ENCODE measurements around the gene STPG1.

STPG1 gene

DNA sequence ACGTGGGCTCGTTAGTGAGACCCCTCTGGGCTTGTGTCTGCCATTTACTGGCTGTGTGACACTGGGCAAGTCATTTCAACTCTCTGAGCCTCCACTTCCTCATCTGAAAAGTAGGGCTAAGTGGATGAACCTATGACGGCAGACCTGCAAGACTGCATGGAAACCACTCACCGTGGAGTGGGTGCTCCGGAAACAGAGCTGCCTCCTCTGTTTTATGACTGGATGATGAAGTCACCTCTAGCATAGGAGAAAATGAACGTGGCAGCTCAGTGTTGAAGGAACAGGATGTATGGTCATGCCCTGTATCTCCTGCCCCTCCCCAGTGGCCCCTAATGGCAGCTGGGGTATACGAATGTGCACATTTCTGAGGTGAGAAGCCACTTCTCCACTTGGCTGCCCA is 40.5 kb downstream of the STPG1 start:
- DNase-seq, result no peak

DNA sequence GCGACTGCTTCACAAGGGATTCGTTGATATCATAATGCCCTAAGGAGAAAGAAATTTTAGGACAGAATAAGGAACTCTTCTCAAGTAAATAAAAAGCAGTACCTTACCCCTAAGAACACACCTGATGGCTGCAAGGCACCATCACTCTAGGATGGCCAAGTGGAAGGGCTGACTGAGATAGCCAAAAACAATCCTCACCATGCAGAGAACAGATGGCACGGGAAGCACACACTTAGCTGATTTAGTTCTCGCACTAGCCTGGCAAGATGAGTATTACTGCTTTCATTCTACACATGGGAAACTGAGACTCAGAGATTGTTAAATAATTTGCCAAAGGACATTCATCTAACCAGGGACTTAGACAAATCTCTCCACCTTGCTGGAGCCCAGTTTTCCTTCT is 43.8 kb downstream of the STPG1 start:
- DNase-seq, result no peak

DNA sequence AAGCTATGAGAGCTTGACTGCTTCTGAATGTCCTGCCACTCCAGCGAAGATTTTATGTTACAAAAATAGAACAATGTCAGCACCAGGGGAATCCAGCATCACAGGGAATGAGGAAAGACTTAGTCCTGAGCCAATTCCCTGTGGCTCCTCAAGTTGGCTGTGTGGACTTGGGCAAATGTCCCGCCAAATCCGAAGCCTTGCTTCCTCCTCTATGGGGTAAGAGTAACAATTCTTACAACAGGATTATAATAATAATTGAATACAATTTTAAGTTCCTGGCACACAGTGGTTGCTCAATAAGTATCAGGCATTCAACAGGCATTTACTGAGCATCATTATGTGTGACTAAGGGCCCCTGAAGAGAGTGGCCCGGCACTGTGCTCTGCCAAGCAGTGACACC is 44.4 kb downstream of the STPG1 start:
- DNase-seq, result peak in 4 of 51 donors; percentile 23 to 58 (median 38)

DNA sequence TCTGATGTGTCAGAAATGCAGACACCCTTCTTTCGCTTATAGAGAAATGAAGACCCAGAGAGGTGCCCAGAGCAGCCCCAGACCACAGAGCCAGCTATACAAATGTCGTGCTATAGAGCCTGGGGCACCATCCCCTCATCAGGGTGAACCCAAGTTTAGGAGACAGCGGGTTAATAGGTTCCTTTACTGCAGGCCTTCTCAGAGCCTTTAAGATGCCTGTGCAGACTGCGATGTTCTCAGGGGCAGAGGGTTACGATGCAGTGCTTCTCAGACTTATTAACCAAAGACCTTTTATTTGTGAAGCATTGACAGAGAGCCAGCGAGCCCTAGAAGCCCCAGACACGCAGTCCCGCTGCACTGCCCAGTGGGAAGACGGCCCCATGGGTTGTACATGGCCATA is 46.9 kb downstream of the STPG1 start:
- no peak for DNase-seq

DNA sequence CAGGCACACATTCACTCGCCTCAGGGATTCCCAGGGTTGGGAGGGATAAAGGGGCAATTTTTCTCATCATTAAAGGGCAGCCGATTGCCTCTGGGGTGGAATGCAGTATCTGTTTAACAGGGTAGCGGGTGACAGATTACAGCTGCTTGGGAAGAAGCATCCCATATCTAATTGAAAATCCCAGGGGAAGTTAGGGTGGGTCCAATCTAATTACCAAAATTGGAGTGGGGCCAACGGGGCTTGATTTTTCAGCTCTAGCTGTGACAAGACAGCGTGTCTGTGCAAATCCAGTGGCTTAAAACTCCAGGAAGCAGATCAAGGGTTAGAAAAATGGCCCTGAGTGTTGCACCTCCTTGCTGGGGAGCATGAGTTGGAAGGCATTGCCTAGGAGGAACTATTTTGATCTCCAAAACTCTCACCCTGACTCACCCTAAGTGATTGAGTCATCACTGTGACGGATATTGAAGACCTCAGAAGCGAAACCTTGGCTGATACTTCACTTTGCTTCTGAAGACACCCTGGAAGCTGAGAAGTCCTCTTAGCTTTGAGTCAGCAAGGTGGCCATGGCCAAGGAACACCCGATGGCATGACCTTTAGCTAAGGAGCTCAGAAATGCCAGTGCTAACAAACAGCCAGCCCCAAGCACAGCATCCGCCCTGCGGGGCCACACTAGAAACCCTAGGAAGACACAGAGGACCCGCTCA is 48.5 kb downstream of the STPG1 start:
- DNase-seq, result peak in 6 of 51 donors; percentile 19 to 52 (median 37)

DNA sequence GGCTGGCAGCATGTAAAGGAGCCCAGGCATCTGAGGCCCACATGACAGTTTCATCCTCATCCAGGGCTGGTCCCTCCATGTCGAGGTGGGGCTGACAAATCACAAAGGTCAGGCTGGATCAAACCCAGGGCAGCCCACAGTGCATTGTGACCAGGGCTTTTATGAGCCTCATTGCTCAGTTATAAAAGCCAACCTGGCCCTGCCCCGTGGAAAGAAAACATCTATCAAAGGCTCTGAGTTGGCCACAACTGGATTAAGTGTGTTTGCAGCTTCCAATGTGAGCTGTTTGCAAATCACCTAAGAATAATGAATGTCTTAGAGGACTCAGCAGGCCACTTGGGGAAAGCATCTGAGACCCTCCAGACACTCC is 49.0 kb downstream of the STPG1 start:
- peak in 1 of 51 donors; percentile 11 for DNase-seq

DNA sequence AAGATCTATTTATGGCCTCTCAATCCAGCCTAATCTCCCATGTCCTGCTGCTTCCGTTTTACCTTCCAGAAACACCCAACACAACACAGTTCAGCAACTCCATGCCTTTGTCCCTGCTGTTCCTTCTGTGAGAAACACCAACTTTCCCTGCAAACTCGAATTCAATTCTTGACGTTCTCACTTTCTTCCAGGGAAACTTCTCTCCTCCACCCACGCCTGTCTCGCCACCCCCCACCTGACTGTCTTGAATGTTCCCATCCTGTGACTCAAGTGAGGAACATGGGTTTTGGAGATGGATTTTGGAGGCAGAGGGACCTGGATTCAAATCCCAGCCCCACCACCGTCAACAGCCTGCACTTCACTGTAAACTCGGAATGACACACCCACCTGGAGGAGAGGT is 49.6 kb downstream of the STPG1 start:
- no peak for DNase-seq

DNA sequence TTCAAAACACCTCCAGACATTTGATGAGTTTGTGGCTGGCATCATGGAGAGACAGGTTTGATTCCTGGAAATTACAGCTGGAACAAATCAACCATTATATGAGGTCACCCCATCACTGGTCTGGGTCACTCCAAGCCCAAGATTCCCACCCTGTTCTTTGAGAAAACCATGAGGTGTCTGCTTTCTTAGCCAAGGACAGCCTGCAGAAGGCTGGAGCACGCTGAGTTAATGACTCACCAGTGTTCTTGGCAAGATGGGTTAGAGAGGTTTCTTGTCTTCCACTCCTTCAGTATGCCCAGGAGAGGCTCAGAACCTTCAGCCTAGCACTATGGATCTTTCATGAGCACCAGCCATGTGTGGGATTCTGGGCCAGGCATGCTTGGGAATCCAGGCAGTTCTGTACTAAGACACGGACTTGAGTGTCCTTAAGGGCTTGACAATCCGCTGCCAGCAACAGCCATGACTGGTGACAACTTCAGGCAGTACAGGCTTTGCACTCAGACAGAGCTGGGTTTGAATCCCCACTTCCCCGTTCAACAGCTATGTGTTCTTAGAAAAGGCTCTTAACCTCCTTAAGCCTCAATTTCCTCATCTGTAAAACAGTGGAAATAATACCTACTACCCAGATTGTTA is 50.5 kb downstream of the STPG1 start:
- peak in 3 of 51 donors; percentile 3 to 43 (median 35) for DNase-seq

DNA sequence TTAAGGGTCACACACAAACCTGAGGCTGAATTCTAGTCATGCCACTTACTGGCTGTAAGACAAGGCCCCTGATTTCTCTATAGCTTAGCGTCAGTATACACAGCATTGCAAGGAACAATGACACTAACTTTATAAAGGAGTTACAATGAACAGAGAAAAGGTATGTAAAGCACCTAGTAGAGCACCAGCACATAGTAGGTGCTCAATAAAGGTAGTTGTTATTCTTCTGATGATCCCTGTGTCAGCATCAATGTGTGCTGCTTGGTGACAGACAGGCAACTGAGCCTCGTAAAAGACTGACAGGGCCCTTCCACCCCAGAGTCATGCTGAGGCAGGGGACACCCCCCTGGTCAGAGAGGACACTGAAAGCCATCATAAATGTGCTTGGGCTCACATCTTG is 51.2 kb downstream of the STPG1 start:
- DNase-seq, result no peak

DNA sequence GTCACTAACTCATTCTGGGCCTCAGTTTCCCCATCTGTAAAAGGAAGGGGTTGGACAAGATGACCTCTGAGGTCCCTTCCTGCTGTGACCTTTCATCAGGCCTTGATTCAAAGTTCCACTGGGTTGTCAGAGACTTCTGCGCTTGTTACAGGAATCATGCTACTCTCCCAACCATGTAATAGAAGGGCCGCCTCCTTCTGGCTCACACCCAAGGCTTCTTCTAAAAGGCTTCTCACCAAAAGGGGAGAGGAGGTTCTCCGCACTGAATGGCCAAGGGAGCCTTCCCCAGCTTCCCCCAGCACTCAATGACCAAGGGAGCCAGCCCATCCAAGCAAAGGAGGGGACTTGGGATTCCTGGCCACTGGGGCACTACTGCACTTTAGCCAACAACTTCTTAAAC is 51.8 kb downstream of the STPG1 start:
- no peak for DNase-seq

DNA sequence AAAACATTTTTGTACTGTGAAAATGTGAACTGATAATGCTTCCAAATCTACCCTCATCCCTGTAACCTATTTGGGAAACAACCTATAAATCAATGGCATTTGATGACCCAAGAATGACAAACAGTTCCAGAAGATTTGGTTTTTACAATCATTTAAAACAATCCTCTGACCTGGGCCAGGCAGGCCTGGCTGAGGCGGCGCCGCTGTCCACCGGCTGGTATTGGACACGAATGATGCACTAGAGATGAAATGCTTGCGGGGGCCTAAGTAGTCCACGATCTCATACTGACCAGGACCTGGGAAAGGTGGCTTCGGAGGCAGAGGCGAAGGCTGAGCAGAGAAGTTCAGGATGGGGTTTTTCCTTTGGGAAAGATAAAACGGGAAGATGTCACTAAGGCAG is 52.9 kb downstream of the STPG1 start:
- no peak for DNase-seq

DNA sequence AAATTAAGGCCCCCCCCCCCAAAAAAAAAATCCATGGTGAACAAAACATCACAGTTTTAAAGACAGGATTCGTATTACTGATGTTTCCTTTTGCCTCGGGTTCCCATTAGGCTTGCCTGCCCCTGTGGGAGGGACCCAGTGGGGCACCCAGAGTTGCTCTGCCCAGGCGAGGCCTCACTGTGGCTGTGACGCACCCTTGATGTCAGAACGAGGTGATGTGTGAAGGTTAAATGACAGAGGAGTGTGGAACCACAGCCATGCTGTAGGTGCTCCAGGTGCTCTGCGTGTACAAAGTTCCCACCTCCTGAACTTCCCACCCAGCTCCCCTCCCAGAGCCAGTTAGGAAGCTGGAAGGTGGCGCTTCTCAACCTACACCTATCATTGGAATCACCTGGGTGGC is 56.5 kb downstream of the STPG1 start:
- DNase-seq, result no peak

DNA sequence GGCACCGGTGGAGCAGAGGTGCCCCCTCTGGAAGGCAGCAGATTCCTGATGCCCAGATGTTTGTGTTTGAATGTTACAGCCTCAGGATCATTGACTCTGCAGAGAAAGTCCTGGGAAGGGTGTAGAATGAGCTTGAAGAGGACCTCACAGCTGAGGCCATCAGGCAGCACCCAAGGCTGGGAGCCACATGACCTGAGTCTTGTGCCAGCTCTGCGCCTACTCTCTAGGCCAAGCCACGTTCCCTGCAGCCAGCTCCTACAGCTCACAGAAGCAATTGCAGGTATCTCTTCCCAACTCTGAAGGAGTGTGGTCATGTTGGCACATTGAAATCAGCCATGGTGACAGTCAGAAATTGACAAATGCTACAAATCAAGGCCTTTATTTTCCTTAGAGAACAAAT is 58.1 kb downstream of the STPG1 start:
- DNase-seq, result no peak

DNA sequence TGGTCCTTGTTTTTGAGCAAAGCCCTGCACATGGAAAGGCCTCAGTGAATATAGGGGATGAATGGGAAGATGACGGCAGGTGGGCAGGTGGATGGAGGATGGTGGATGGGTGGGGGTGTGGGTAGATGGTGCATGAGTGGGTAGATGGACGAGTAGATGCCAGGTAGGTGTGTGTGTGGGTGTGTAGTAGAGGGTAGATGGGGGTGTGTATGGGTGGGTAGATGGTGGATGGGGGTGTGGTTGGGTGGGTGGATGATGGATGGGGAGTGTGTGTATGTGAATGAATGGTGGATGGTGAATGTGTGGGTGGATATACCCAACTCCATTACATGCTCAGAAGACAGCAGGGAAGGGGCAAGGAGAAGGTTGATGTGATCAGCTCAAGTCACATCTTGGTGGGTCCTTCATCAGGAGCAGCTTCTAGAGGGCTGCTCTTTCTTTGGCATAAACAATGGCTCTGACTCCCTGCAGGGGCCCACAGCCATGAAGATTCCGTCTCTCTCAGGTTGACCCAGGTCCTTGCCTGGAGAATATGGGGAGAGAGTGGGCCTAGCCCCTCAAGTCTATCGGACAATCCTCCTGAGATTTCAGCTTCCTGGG is 60.2 kb downstream of the STPG1 start:
- no peak for DNase-seq

DNA sequence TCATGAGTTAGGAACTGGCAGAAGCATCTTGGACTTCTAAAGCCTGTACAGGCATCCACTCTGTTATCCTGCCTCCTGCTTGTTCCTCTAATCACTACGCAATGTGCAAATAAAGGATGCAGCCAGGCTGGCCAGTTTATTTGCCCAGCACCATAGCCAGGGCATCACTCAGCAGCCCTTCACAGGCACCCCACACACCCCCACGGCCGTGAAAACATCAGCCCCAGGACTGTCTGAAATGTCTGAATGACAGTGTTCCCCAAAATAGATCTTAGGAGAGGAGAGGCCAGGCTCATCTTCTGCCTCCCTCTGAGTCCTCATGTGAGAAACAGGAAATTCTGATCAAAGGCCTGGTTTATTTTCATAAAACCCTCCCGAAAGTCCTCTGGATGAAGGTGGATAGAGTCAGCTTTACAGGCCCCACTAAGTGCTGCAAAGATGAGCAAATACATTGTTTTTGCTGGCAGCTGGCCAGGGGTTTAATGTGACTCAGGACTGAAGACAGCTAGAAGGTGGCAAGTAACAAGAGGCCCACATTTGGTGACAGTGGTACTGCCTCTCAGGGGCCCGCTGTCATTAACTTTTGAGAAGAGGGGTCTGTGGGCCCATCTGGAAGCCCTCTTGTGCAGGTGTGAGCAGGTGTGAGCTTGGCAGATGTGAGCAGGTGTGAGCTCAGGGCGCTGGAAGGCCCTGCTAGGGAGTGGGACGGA is 61.5 kb downstream of the STPG1 start:
- DNase-seq, result peak in 1 of 51 donors; percentile 45

DNA sequence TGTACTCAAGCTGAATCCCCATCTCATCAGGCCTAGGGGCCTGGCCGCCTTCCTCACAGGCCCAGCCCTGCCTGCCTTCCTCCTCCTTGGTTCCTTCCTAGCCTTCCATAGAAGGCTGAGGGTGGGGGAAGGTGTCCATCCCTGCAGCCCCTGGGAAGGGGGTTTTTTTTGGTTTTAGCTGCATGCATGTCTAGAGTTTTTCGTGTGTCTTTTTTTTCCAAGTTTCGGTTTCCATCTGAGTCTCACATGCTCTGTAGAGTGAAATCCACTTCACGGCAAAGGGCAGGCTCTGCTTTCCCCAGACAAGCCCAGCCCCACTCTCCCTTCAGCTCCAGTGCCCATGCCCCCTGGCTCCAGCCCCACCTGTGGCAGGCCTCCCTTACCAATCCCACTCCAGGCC is 62.3 kb downstream of the STPG1 start:
- no peak for DNase-seq

DNA sequence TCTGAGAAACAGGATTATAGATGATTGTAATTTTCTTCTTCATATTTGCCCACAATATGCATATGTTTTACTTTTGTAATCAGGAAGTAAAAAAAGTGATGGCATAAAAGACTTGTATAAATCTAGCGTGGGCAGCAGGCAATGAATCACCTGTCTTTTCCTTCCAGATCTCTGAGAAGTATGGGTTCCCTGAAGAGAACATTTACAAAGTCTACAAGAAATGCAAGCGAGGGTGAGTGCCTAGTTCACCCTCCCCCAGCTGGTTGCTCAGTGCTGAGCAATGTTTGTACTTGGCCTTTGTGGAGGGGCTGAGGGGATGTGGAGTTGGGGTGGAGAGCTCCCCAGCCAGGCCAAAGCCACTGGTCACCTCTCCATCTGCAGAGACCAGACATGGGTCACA is 63.7 kb downstream of the STPG1 start:
- peak in 1 of 51 donors; percentile 20 for DNase-seq

DNA sequence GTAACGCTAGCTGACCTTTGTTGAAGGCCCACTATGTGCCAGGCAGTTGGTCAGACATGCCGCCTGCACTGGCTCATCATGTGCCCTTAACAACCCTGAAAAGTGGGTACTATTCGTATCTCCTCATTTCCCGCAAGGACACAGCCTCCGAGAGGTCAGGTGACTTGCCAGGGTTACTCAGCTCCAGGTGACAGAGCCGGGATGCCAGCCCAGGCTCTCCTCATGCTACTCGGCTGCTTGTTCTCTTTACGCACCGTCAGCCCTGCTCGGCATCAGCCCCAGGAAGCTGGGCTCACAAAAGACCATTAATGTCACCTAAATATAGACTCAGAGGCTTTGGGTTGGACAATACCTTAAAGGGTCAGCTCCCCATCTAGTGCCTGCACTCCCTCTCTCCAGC is 65.4 kb downstream of the STPG1 start:
- DNase-seq, result no peak

DNA sequence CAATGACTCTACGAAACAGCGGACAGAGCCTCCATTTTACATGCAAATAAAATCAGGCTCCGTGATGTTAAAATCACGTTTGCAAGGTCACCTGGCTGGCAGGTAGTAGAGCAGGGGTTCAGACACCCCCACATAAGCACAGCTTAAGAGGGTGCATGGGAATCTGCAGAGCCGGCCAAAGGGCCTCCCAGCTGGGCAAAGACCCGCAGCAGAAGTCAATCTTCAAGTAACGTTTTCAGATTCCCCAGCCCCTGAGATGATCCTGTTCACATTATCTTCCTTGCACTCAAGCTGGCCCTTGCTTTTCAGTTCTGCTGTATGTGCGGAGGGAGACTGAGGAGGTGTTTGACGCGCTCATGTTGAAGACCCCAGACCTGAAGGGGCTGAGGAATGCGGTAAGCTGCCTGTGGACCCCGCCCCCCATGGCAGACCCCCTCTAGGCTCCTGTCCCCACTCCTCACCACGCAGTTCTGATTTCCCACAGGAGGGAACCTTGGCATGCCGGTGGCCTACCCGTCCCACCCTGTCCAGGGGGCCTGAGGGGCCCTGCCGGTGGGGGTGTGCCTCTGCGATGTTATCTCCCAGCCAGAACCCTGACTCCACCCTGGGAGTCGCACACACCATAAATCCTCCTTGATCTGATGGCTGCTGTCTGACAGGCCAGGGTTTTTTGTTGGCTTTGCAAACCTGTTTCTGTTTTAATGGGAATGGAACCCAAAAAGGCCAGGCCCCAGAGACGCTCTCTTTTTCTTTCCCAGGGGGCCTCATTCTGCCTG is 66.2 kb downstream of the STPG1 start:
- DNase-seq, result no peak

DNA sequence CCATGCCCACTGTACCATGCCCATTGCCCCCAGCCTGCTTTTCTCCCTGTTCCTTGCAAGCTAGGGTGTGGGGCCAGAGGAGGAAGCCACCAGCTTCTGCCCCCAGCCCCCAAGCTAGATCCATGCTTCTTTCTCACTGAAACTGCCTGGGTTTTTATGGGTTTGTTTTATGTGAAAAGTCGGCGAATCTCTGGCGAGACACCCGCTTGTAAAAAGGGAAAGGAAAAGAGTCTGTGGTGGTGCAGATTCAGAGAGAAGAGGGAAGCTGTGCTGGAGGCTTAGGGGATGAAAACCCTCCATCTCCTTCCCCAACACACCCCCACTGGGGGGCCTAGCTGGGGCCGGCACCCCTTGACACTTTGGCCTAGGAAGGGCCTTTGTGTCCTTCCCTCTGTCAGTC is 68.2 kb downstream of the STPG1 start:
- DNase-seq, result no peak

DNA sequence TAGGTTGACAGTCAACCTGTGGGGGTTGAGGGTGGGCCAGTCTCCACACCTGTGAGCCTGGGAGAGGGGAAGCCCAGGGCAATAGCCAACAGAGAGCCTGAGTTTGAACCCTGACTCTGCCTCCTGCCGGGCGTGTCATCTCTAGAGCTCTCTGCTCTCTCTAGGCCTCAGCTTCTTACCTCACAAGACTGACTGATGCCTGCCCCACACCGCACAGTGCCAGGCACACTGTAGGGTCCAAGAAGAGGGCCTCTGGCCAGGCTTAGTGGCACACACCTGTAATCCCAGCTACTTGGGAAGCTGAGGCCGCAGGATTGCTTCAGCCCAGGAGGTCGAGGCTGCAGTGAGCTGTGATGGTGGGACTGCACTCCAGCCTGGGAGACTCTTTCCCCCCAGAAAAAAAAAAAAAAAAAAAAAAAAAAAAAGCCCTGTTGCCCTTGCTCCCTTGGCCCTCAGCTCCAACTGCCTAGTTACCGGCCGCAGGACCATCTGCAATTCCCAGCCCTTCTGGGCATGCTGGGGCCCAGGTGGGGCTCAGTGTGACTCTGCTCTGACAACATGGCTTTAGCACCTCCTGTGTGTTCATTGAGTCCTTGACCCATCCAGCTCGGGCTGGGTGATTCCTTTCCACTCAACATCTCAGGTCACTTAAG is 69.4 kb downstream of the STPG1 start:
- DNase-seq, result no peak

All from hypothalamus (tissue), 51 donors.